Left lung (tissue), 10 donors: ENCODE data around the gene DNAH10. TPM values are rescaled to one million over a fixed set of nuclear protein-coding genes. Genes with fewer than 3 reads are reported as not detected.

Experiments used
- ATAC-seq: fragments of 200-7000 bp; cut with Tn5 transposase; one replicate; pipeline ENCODE4 v1.9.1; 2020; ENCODE audit warnings: moderate library complexity
- DNase-seq, 4 donors: peaks; one replicate each; pipeline ENCODE4 v3.0.0-alpha.2; 2013 to 2020
- H3K27ac ChIP-seq, 2 donors: fragments of 200-600 bp; sonication (generic) in 1 of 2; one replicate each; pipeline versions ENCODE4 v1.5.0 to v1.8.0; 2020 to 2021
- H3K27me3 ChIP-seq, 2 donors: fragments of 200-600 bp; sonication (generic) in 1 of 2; one replicate each; pipeline versions ENCODE4 v1.5.0 to v1.8.0; 2020 to 2021
- H3K36me3 ChIP-seq, 2 donors: fragments of 200-600 bp; sonication (generic) in 1 of 2; one replicate each; pipeline versions ENCODE4 v1.5.0 to v1.8.0; 2020 to 2021
- H3K4me1 ChIP-seq, 2 donors: fragments of 200-600 bp; one replicate each; pipeline ENCODE4 v1.8.0; 2021
- H3K4me3 ChIP-seq, 2 donors: fragments of 200-600 bp; sonication (generic) in 1 of 2; one replicate each; pipeline versions ENCODE4 v1.5.0 to v1.8.0; 2020 to 2021; ENCODE audit warnings: mild to moderate bottlenecking in 1 of 2
- H3K9me3 ChIP-seq, 2 donors: fragments of 200-600 bp; sonication (generic) in 1 of 2; one replicate each; pipeline versions ENCODE4 v1.5.0 to v1.8.0; 2020 to 2021
- CTCF ChIP-seq, 2 donors: fragments of 200-600 bp; sonication (generic) in 1 of 2; IDR thresholded peaks; one replicate each; pipeline versions ENCODE4 v1.5.0 to v1.8.0; 2021; ENCODE audit warnings: antibody characterized with exemption in 2 of 2
- intact Hi-C, 2 donors: fragments of 100-400 bp; cut with DNase I; formaldehyde crosslinking; loops; one replicate each; pipeline versions ENCODE4 v1.11.2 to v1.14.2; 2022
- polyA plus RNA-seq, 6 donors: library from polyadenylated mRNA; unstranded; fragments of 120-200 nt; gene quantifications; one replicate each; pipeline ENCODE4 v1.2.1, GENCODE V29; 2013; ENCODE audit not compliant: insufficient read length in 6 of 6
- total RNA-seq, 2 donors: library from RNA; stranded (reverse); fragmentation: NEBNext Ultra II Directional; extraction: Animal tissue kit (Norgen Biotek cat#: 25700); gene quantifications; one replicate each; pipeline ENCODE4 v1.2.1, GENCODE V29; 2021
- donor health status: DM: no; HTN: yes; CAD: no.
- donor health status: DM: no; HTN: no; CAD: no.

The DNAH10 gene
- total and polyA plus RNA-seq, 8 donors = 0.79 to 10.4 (median 6.5) TPM

- no peaks in the 10 kb centered on the region for H3K36me3 ChIP-seq
- no peak for DNase-seq
- no peak overlapping the region for H3K4me3 ChIP-seq
- TF ChIP-seq CTCF (IDR thresholded peaks at IDR 0.05) = no peak
- intact Hi-C loops = no loop called here
- H3K27ac ChIP-seq = no peak overlapping the region
- no peaks in the 10 kb centered on the region for H3K9me3 ChIP-seq
- no peak for ATAC-seq
- no peaks in the 10 kb centered on the region for H3K27me3 ChIP-seq
- no peaks in the 10 kb centered on the region for H3K4me1 ChIP-seq
Measured at GRCh38 chr12:123923927-123924326, 161.8 kb downstream of the DNAH10 start.

- Histone ChIP-seq H3K4me1 (no peaks in the 10 kb centered on the region), H3K4me3 (no peak overlapping the region), H3K27me3 (no peaks in the 10 kb centered on the region), H3K9me3 (no peaks in the 10 kb centered on the region), H3K36me3 (no peaks in the 10 kb centered on the region), H3K27ac (no peak overlapping the region)
- no peak for ATAC-seq
- intact Hi-C loops = no loop called here
- DNase-seq = no peak
- TF ChIP-seq CTCF (IDR thresholded peaks at IDR 0.05) = no peak
Measured at GRCh38 chr12:123924539-123924938, 162.4 kb downstream of the DNAH10 start.

- TF ChIP-seq CTCF (IDR thresholded peaks at IDR 0.05) = no peak
- Histone ChIP-seq H3K27me3 (no peaks in the 10 kb centered on the region), H3K4me1 (no peaks in the 10 kb centered on the region), H3K9me3 (no peaks in the 10 kb centered on the region), H3K27ac (no peak overlapping the region), H3K36me3 (no peaks in the 10 kb centered on the region), H3K4me3 (no peak overlapping the region)
- intact Hi-C loops = no loop called here
- DNase-seq = no peak
- no peak for ATAC-seq
Measured at GRCh38 chr12:123928274-123928865, 166.3 kb downstream of the DNAH10 start.

GRCh38 chr12:123928897-123929296 lies 166.8 kb downstream of the DNAH10 start:
- Histone ChIP-seq H3K27ac (no peak overlapping the region), H3K36me3 (no peaks in the 10 kb centered on the region), H3K27me3 (no peaks in the 10 kb centered on the region), H3K4me1 (no peaks in the 10 kb centered on the region), H3K4me3 (no peak overlapping the region), H3K9me3 (no peaks in the 10 kb centered on the region)
- TF ChIP-seq CTCF (IDR thresholded peaks at IDR 0.05) = no peak
- no peak for ATAC-seq
- intact Hi-C loops = no loop called here
- DNase-seq = no peak

GRCh38 chr12:123929946-123930583 lies 168.0 kb downstream of the DNAH10 start:
- Histone ChIP-seq H3K4me1 (peaks cover under 1 to 2% of the 10 kb centered on the region in 2 donors), H3K36me3 (peaks cover 0 to 5% of the 10 kb centered on the region in 2 donors), H3K9me3 (no peaks in the 10 kb centered on the region), H3K27me3 (no peaks in the 10 kb centered on the region), H3K4me3 (no peak overlapping the region), H3K27ac (no peak overlapping the region)
- intact Hi-C loops = no loop called here
- no peak for TF ChIP-seq CTCF (IDR thresholded peaks at IDR 0.05)
- ATAC-seq (no peak), DNase-seq (no peak)
